PC-9 (cell line): ENCODE measurements around the gene PNLIPRP2.

Source experiments
- CTCF ChIP-seq: fragments of 200-600 bp; sonication (generic); conservative IDR thresholded peaks from 2 replicates; pipeline ENCODE4 v1.6.1; 2017; ENCODE audit warnings: mixed run types, antibody characterized with exemption, mild to moderate bottlenecking, moderate library complexity
- EZH2 ChIP-seq: fragments of 200-600 bp; sonication (generic); IDR thresholded peaks from 2 replicates; pipeline ENCODE4 v1.8.0; 2017; ENCODE audit warnings: antibody characterized with exemption, low read depth

GRCh38 chr10:116634126-116634975, 13.6 kb downstream of the PNLIPRP2 start:
- TF ChIP-seq EZH2 (no peak), CTCF (no peak)
